Activated CD4-positive, alpha-beta T cell treated with anti-CD3 and anti-CD28 coated beads, Interleukin-2, amount 50 U/mL, for 24 hours (primary cell): ENCODE data around the gene MYADM.

Experiments used
- DNase-seq, 2 donors: peaks; one replicate each; pipeline ENCODE4 v3.0.0-alpha.2; 2020; ENCODE audit warnings: low read depth in 1 of 2, low spot score in 1 of 2

Gene MYADM

GRCh38 chr19:53910170-53910518 lies 42.5 kb downstream of the MYADM start:
- no peak for DNase-seq

GRCh38 chr19:53912653-53913052 lies 45.0 kb downstream of the MYADM start:
- DNase-seq: no peak

GRCh38 chr19:53915000-53915399 lies 47.3 kb downstream of the MYADM start:
- no peak for DNase-seq

GRCh38 chr19:53916004-53916403 lies 48.3 kb downstream of the MYADM start:
- no peak for DNase-seq

- DNase-seq: no peak
Measured at GRCh38 chr19:53917356-53917755, 49.7 kb downstream of the MYADM start.
